GM12892 (cell line): ENCODE data around the gene SLC35E1.

Experiments
- DNase-seq: peaks from one replicate; pipeline ENCODE4 v3.0.0; 2011; ENCODE audit not compliant: insufficient read length
- FAIRE-seq: peaks from 2 replicates; lab custom pipeline; 2011; peaks lifted over from hg19 to GRCh38; lab: Jason Lieb, UNC
- POLR2A ChIP-seq: IDR thresholded peaks from 2 replicates; pipeline ENCODE4 v1.6.1; 2011; ENCODE audit warnings: low read depth, low read length, control low read depth
- POLR2AphosphoS5 ChIP-seq: IDR thresholded peaks from 2 replicates; pipeline ENCODE4 v1.6.1; 2011; ENCODE audit warnings: low read depth, low read length, control low read depth
- TAF1 ChIP-seq: IDR thresholded peaks from 2 replicates; pipeline ENCODE4 v1.6.1; 2011; ENCODE audit warnings: low read depth, mild to moderate bottlenecking, control low read depth, low read length, borderline replicate concordance

Gene SLC35E1

DNA sequence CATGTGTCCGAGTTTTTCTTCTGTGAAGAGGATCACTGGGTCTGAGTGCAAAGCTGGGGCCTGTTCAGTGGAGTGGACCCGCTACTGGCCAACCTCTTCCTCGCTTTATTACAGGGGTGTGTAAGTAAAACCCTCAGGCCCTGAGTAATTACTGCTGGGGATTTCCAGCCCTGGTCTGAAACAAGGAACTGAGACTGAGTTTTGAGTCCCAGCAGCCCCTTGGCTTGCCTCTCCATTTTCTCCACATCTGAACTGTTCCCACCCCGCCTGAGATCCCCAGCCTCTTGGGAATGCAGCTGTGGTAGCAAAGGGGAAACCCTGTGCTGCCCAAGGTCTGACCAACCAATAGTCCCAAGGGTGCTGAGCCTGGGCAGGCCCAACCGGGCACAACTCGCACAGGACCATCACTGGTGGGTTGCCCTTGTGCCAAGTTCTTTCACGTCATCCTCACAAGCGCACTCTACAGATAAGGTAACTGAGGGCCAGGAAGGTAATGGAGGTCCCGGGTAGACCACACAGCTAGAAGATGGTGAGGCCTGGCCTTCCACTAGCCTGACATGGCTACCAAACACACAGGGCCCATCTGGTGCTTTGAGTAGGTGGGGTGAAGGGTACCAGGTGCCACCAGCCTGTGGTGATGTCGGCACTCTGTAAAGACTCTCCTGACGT, 13.7 kb upstream of the SLC35E1 start:
- TF ChIP-seq POLR2A, result peak; percentile 75
- peak; percentile 25; the same call in 1 of the 2 replicates for TF ChIP-seq TAF1
- TF ChIP-seq POLR2AphosphoS5, result peak; percentile 73; the same call in 1 of the 2 replicates
- DNase-seq, result no peak
- peak; percentile 97 for FAIRE-seq

DNA sequence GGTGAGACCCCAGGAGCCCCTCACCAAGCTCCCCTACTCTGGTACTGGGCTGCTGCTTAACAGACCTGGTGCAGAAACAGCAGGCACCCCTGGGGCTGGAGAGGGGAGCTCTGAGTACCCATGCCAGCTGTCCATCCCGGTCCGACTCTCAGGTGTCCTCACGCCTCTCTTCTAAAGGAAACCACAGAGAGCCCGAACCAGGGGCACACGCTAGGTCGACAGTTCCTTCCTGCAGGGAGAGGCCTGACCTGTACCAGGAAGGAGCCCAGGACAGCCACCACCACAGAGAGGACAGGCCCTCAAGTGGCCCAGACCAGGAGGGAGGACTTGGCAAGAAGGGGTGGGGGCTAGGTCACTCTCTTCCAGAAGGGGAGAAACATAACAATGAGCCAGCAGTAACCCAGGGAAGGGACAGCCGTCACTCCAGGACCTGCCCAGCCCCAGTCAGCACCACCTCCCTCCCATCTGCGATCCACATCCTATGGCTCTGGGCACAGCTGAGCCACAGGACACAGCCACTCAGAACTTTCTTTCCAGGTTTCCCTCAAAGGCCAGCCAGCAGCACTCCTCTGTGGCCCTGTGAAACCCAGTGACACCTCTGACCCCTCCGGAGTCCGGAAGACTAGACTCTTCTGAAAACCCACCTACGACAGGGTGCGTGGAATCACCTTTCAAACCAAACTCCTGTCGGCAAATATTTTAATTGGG, 13.0 kb upstream of the SLC35E1 start:
- FAIRE-seq (peak; percentile 51), DNase-seq (no peak)
- peak; percentile 78; the same call in 1 of the 2 replicates for TF ChIP-seq POLR2AphosphoS5
- TF ChIP-seq TAF1, result no peak
- peak; percentile 57; the same call in 1 of the 2 replicates for TF ChIP-seq POLR2A

DNA sequence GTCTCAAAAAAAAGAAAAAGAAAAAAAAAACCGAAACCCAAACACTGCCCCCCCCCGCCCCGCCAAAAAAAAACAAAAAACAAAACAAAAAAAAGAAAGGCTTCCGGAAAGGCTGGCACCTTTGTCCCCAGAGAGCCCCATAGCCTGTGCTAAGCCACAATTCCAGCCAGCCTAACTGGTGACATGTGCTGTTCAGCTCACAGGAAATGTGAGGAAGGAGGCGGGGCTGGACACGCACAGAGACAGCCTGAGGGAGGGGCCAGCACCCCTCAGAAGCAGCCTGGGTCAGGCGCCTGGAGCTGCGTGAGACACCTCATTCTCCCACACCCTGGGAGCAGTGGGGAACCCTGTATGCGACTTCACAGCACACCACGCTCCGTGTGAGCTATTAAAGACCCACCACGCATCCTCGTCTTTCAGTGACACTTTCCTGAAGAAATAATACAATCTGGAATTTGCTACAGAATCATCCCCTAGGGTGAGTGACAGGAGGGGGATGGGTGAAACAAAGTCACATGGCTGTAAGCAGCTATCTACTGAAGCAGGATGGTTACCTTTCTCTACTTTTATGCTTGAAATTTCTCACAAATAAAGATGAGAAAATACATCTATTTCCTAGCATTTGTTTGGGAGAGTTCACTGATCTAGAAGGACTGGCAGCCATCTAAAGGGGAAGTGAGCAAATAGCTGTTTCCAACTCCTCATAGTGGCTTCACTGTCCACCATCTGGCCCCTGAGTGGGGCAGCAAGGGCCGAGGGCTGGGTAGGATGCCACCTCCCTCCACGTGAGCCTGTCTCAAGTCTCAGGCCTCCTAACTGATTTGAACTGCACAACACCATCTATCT, 12.3 kb upstream of the SLC35E1 start:
- FAIRE-seq, result peak; percentile 99
- TF ChIP-seq POLR2A, result peak; percentile 97
- peak; percentile 82 for TF ChIP-seq TAF1
- peak; percentile 96 for TF ChIP-seq POLR2AphosphoS5

DNA sequence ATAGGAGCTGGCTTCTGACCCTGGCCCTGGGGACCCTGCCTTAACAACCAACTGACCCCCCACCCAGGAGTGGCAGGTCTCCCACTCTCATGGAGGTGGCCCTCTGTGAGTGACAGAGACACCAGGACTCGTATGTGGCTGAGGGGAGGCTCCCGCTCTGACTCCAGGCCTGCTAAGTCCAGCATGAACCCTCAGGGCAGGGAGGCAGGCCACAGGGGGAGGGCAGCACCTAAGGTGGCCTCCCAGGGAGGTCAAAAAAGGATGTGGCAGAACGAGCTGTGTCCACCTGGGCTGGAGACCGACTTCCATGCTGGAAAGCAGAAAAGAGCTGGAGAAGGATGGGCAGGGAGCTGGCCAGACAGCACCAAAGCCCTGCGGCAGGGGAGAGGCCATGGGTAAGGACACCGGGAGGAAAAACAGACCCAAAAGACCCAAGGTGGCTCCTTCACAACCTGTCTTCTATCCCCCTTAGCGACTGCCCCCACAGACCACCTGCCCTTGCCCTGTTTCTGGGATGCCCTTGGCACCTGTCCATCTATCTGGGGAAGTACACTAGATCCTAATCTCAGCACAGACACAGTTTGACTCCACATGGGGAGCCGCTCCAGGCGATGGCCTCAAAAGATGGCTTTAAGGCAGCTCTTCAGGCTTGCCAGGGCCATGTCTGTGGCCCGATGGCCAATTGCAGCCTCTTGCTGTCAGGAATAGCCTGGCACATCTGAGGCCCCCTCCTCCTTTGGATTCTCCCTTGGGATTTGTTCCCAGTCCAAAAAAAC, 10.5 kb upstream of the SLC35E1 start:
- no peak for TF ChIP-seq POLR2AphosphoS5
- no peak for TF ChIP-seq POLR2A
- no peak for TF ChIP-seq TAF1
- DNase-seq (no peak), FAIRE-seq (no peak)

More for the DNA sequence above, 12.3 kb upstream of the SLC35E1 start:
- DNase-seq, result peak; percentile 81

DNA sequence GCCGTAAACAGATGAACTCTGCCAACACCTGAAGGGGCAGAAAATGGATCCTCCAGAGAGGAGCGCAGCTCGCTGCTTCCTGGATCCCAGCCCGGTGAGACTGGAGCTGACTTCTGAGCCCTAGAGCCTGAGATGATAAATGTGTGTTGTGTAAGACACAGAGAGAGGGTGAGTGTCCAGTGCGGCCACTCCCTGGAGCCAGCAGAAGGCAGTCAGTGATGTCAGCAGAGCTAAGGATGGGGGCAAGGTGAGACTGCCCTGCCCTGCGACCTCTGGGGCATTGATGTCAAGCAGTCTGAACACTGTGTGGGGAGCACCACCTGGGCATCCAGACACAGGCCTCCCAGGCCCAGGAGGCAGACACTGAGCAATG, 9.7 kb upstream of the SLC35E1 start:
- FAIRE-seq (no peak), DNase-seq (no peak)
- TF ChIP-seq POLR2AphosphoS5 (no peak), TAF1 (no peak), POLR2A (no peak)

DNA sequence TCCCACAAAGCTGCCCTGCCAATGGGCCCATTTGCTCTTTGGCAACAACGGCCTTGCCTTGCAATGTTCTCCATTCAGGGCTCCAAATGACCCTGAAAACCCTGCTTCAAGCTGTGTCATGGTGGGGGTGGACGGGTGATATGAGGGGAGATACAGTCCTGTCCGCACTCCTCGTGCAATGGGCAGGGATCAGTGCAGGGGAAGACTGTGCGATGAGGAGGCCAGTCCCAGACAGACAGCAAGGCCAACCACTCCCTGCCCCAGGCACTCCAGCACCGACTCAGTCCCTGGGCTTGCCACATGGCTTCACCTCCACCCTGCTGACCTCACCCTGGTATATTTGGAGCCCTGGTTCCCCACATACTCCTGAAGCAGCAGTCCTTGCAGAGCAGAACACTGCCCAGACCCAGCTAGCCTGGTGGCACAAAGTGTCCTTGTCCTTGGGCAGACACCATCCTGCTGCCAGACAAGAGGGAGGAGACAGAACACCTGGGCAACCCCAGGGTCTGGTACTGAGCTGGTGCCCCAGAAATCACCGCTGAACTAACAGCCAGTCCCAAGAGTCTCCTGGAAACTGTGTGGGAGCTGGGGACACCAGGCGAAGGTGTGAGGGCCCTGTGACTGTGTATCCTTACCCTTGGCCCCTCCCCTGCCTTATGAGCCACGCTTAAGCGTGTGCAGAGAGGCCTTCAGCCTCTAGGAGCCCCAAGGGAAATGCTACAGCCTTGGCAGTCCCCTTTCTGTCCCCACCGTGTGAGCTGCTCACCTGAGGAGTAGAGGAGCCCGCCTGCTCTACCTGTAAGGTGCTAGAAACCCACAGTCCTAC, 9.1 kb upstream of the SLC35E1 start:
- TF ChIP-seq POLR2A (no peak), POLR2AphosphoS5 (no peak), TAF1 (no peak)
- FAIRE-seq, result no peak

DNA sequence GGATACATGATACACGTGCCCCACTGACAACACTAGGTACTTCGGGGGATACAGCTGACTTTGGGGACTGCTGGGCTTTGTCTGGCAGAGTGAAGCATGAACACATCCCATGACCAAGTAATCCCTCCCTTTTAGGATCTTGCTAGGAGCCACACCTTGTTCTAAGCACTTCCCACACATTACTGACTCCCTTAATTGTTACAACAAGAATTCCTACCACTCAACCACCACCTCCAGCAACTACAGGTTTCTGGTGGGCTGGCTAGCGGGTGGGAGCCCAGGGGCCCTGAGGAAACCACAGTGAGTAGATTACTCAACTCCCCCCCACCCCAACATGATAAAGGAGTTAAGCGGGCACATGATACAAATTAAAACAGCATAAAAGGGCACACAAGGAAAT, 7.2 kb upstream of the SLC35E1 start:
- DNase-seq, result no peak
- FAIRE-seq, result no peak
- no peak for TF ChIP-seq POLR2A
- no peak for TF ChIP-seq TAF1

More for the DNA sequence above, 9.1 kb upstream of the SLC35E1 start:
- DNase-seq, result no peak

DNA sequence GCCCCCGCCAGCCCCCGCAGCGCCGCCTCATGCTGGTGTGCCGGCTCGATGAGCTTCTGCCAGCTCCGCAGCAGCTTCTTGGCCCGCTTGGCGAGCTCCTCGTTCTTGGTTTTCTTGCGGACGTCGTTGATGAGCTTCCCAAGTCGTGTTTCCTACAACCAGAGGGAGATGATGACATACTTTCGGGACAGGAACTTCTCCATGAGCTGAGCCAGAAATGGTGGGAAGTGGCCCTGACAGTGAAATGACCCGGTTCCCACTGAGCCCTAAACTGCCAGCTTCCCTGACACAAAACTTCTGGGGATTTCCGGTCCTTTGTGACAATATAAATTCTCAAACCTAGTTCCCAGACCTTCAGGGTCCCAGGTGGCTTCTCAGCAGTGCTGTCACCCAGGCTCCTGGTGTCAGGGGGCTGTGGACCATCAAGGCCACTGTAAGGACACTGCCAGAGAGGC, 5.3 kb upstream of the SLC35E1 start:
- TF ChIP-seq TAF1 (no peak), POLR2A (no peak), POLR2AphosphoS5 (no peak)
- DNase-seq (no peak), FAIRE-seq (no peak)

DNA sequence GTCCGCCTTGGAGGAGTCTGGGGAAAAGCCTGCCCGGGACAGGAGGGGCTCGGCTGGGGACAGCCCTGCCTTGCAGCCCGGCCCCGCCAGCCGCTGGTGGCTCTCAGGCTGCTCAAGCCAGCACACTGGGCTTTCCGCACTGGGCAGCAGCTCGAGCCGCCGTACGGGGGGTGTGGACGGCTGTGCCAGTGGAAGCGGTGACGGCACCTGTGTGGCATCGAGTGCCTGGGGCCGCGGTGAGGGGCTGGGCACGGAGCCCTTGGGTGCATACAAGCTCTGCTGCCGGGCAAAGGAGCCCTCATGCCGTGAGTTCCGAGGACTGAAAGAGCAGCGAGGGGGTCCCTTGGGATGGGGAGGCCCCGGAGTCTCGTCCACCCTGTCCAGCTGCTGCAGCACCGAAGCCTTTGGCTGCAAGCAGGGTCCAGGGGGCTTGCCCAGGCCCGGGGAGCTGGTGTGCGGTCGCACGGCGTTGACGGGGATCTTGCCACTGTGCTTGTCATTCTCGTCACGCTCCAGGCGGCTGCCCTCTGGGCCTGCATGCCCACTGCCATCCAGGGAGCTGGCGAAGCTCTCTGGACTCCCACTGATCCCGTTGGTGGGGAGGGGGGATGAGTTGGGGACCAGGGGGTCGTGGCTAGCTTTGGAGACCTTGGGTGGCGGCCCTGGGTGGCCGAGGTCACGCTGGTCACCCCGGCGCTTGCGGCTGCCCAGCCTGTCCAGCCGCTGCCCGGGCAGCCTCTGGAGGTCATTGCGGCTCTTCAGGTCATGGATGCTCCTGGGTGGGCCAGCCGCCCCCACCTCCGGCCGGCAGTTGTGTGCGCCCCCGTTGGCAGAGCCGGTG, 4.7 kb upstream of the SLC35E1 start:
- no peak for TF ChIP-seq TAF1
- TF ChIP-seq POLR2AphosphoS5, result no peak
- TF ChIP-seq POLR2A, result no peak
- FAIRE-seq, result no peak
- no peak for DNase-seq
